GM19372 (cell line): Measurements from ENCODE around the gene TACC2.
"Not testable (repeated sequence)": the region's sequence is repeated elsewhere in the genome, so short reads cannot be mapped to it uniquely, and the experiment has no call there.

Source experiments
- ATAC-seq: cut with Tn5 transposase; IDR thresholded peaks from one replicate; pipeline ENCODE4 v1.9.1; 2021; ENCODE audit warnings: mild to moderate bottlenecking, low read depth, moderate library complexity; ENCODE audit not compliant: unreplicated experiment

The TACC2 gene

GRCh38 chr10:122021379-122021778, 32.4 kb downstream of the TACC2 start:
- ATAC-seq = no peak

DNA sequence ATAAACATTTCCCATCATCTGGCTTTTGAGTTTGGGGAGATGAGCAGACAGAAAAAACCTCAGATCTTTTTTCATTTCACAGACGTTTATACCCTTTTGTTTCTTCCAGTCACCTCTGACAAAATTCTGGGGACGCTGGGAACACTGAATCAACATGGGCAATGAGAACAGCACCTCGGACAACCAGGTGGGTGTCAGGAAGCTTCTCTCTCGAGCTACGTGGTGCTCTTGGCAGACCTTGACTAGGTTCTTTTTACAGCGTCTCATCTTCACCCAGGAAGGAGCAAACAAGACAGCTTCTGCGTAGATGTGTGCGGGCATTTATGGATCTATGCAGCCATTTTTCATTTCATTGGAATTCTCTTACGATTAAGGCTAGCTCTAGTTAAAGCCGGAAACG, 32.9 kb downstream of the TACC2 start:
- ATAC-seq = no peak

GRCh38 chr10:122022276-122022675, 33.3 kb downstream of the TACC2 start:
- no peak for ATAC-seq

GRCh38 chr10:122023257-122023656, 34.3 kb downstream of the TACC2 start:
- ATAC-seq = not testable (repeated sequence)

- no peak for ATAC-seq
Measured at GRCh38 chr10:122029499-122030199, 40.7 kb downstream of the TACC2 start.

- no peak for ATAC-seq
Measured at GRCh38 chr10:122030200-122030552, 41.2 kb downstream of the TACC2 start.

- ATAC-seq = no peak
Measured at GRCh38 chr10:122033224-122033926, 44.4 kb downstream of the TACC2 start.

GRCh38 chr10:122034149-122034756, 45.3 kb downstream of the TACC2 start:
- no peak for ATAC-seq

DNA sequence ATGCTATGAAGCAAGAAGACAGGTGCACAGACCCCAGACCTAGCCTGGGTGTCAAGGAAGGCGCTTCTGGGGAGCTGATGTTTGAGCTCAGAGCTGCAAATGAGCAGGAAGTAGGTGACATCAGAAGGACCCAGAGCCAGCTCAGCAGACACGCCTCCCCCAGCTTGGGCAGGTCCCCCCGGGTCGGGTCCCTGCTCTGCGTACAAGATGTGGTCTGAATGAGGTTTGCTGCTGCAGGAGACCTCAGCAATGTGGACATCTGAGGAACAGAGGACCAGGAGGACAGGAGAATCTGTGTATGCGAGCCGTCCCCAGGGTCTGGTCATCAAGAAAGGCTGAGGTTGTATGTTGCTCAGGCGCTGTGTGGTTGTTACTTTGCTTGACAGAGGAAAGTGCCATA, 51.8 kb downstream of the TACC2 start:
- no peak for ATAC-seq

DNA sequence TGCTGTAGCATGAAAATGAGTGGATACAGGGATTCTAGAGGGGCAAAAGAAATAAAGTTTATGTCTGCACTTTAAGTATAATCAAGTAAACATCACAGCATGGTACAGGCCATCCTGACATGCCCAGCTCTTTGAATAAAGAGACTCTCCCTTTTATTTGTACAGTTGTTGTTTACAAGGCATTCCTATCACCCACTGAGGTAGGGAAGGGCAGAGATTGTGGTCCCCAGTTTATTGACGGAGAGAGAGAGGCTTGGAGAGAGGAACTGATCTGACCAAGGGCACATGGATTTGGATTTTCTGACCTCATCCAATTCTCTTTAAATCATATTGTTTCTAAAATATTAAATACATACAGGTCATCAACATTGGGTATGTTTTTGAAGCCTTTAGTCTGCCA, 53.9 kb downstream of the TACC2 start:
- no peak for ATAC-seq

DNA sequence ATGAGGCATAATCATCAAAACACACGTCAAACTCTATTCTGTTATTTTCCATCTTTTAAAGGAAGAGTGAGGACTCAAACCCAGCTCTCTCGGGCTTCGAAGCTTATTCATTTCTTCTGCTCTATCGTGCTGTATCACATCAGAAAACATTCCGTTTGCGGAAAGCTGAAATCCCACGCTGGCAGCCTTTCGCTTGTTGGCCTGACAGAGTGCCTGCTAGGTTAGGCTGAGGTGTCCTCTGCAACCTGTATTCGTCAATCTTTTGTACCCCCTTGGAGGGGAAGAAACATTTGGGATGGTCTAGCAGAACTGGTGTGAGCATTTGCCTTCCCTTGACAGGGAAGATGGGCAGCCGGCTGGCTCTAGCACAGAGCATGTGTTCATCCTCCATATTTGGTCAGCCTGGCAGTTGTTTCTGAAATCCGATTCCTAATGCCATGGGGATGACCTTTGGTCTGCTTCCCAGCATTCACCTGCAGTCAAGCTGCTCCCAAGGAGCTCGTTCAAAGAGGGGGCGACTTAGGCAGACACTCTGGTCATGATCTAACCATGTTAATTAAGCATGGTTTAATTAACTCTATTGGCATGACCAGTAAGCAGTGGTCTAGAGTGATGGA, 55.2 kb downstream of the TACC2 start:
- ATAC-seq = no peak

- ATAC-seq = no peak
Measured at GRCh38 chr10:122044713-122045112, 55.8 kb downstream of the TACC2 start.

- ATAC-seq = no peak
Measured at GRCh38 chr10:122045212-122045611, 56.2 kb downstream of the TACC2 start.

- no peak for ATAC-seq
Measured at GRCh38 chr10:122047560-122047959, 58.6 kb downstream of the TACC2 start.

DNA sequence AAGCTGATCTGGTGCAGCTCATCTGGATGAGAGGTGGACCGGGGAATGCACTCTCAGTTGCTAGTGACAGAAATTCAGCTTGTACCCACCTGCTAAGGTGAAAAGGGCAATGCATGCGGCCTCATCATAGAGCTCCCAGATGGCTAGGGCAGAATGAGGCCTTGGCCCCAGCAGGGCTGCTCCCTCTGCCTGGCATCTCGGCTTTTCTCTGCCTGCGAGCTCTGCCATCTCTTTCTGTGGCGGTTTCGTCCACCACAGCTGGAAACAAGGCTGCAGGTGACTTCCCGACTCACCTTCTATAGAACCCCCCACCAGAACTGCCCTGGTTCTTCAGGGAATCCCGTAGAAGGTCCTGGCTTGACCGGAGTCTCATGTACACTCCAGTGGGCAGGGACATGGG, 60.1 kb downstream of the TACC2 start:
- ATAC-seq = no peak

DNA sequence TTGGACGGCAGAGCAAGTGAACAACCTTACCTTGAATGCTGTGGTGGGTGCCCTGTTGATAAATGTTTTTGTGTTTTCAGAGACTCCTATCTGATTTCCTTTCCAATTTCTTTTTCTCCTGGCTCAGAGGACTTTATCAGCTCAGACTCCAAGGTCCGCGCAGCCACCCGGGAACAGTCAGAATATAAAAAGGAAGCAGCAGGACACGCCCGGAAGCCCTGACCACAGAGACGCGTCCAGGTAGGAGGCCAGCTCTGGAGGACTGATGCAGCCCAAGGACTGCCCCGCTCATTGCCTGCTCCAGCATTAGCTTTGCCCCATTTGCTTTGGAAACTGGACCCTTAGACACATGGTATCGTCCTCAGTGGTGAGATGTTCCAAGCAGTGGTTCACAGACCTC, 61.3 kb downstream of the TACC2 start:
- ATAC-seq = no peak

GRCh38 chr10:122050811-122051210, 61.8 kb downstream of the TACC2 start:
- ATAC-seq = no peak

DNA sequence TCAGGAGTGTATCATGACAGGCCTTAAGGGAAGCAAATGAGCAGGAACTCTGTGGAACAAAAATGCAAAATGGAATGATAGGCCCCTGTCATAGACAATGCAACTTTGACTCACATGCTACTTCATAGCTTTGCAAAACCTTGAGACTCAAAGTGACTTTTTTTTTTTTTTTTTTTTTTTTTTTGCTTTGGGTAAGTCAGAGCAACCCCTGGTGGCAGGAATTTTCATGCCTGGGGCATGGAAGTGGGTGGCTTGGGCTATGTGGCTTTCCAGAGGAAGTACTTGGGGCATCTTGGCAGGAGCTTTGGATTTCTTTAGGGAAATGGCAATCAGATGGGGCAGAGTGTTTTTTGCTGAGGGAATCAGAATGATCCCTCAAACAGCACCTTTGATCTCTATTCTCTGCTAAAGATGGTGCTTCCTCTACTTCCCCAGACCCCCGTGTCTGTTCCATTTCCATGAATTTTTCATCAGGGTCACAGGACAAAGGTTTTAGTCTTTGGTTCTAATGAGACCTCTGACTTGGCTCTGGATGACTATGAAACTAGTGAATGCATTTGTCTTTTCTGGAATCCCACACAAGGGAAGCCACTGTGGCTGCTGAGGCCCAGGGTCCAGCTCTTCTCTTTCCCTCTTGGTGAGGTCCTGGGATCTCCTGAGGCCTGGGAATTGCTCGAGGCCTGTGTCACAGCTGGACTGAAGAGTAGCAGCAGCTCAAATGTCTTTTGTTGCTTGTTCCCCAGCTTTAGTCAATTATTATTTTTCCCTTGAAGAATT, 62.8 kb downstream of the TACC2 start:
- ATAC-seq = no peak

DNA sequence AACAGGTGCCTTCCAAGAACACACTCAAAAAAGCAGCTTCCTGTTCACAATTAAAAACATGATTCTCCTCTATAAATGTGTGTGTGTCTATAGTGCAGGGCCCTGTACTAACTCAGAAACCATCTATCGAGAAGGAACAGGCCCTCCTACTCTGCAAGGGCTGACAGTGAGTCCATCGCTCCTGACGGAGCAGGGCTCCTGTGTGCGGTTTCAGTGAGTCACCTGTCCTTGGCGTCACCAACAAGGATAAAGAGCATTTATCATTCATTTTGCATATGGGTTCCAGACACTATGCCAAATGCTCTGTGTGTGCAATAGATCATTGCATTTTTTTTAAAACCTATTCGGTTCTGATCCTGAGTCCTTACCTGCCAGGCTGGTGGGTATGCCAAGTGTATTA, 63.7 kb downstream of the TACC2 start:
- no peak for ATAC-seq

DNA sequence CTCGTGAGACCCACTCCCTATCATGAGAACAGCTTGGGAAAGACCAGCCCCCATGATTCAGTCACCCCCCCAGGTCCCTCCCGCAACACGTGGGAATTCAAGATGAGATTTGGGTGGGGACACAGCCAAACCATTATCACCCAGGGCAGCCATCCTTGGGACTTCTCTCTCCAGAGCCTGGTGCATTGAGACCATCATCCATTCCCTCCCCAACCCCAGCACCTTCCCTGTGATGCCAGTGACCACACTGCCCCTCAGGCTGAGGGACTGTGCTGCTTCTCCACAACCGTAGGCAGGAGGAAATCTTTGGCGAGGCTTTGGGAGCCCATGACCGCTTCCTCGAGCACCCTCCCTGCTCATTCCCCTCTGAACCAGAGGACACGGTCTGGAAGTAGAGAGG, 64.4 kb downstream of the TACC2 start:
- no peak for ATAC-seq
